DMS53 (cell line): ENCODE results near the gene SCN4B.
A peak's percentile ranks its signal among the peaks of the same experiment; 100 is the strongest.

Experiments used
- DNase-seq: peaks from one replicate; lab custom pipeline; 2025; lab: John Stamatoyannopoulos, UW

SCN4B gene

GRCh38 chr11:118152020-118152551 lies 537 bp downstream of the SCN4B start:
- DNase-seq: no peak

- DNase-seq: no peak
Measured at GRCh38 chr11:118151431-118151830, 1.2 kb downstream of the SCN4B start.

- DNase-seq: no peak
Measured at GRCh38 chr11:118149493-118149892, 3.1 kb downstream of the SCN4B start.

GRCh38 chr11:118148856-118149255 lies 3.8 kb downstream of the SCN4B start:
- DNase-seq: no peak

GRCh38 chr11:118148240-118148639 lies 4.4 kb downstream of the SCN4B start:
- no peak for DNase-seq

- no peak for DNase-seq
Measured at GRCh38 chr11:118147502-118147901, 5.1 kb downstream of the SCN4B start.

- DNase-seq: no peak
Measured at GRCh38 chr11:118146554-118146953, 6.1 kb downstream of the SCN4B start.

GRCh38 chr11:118145285-118146227 lies 7.1 kb downstream of the SCN4B start:
- peak; percentile 93 for DNase-seq

- peak; percentile 60 for DNase-seq
Measured at GRCh38 chr11:118144301-118145268, 8.0 kb downstream of the SCN4B start.

- DNase-seq: no peak
Measured at GRCh38 chr11:118143661-118144185, 8.9 kb downstream of the SCN4B start.

- peak; percentile 87 for DNase-seq
Measured at GRCh38 chr11:118142809-118143208, 9.8 kb downstream of the SCN4B start.

- DNase-seq: peak; percentile 46
Measured at GRCh38 chr11:118142081-118142480, 10.5 kb downstream of the SCN4B start.

GRCh38 chr11:118139578-118139977 lies 13.0 kb downstream of the SCN4B start:
- DNase-seq: no peak

GRCh38 chr11:118138839-118139420 lies 13.7 kb downstream of the SCN4B start:
- no peak for DNase-seq

- DNase-seq: no peak
Measured at GRCh38 chr11:118136801-118137200, 15.8 kb downstream of the SCN4B start.

GRCh38 chr11:118136341-118136740 lies 16.3 kb downstream of the SCN4B start:
- no peak for DNase-seq

GRCh38 chr11:118135796-118136165 lies 16.8 kb downstream of the SCN4B start:
- no peak for DNase-seq

- DNase-seq: no peak
Measured at GRCh38 chr11:118135051-118135795, 17.4 kb downstream of the SCN4B start.

GRCh38 chr11:118133816-118134215 lies 18.8 kb downstream of the SCN4B start:
- no peak for DNase-seq

- no peak for DNase-seq
Measured at GRCh38 chr11:118132385-118133151, 20.1 kb downstream of the SCN4B start.
